HepG2 (cell line): ENCODE results near the gene ADAR. TPM values are rescaled to one million over a fixed set of nuclear protein-coding genes. Genes with fewer than 3 reads are reported as not detected.

Source experiments
- ATAC-seq: fragments of 200-7000 bp; cut with Tn5 transposase; 3 replicates; pipeline ENCODE4 v1.9.1; 2020; ENCODE audit warnings: mild to moderate bottlenecking, moderate library complexity
- BruUV-seq: library from RNA; stranded (reverse); fragments of 400-500 nt; replicated peaks from 2 replicates; lab custom pipeline; 2021; lab: Mats Ljungman, UMichigan
- CTCF ChIA-PET: fragments of 300-600 bp; formaldehyde crosslinking; extraction: SDS; loops from one replicate; lab custom pipeline; 2021; ENCODE audit warnings: low total read pairs, inconsistent platforms, low intra/inter-chr PET ratio; lab: Yijun Ruan, JAX
- POLR2A ChIA-PET: fragments of 350-600 bp; sonication (Branson Sonifier 250); formaldehyde crosslinking; loops from one replicate; lab custom pipeline; 2020; ENCODE audit warnings: antibody characterized with exemption, inconsistent platforms; lab: Yijun Ruan, JAX
- DNase-seq: peaks from one replicate; pipeline ENCODE4 v3.0.0-alpha.2; 2015; ENCODE audit warnings: low spot score
- FAIRE-seq: peaks from 3 replicates; lab custom pipeline; 2011; peaks lifted over from hg19 to GRCh38; lab: Jason Lieb, UNC
- H2AFZ ChIP-seq: one replicate; pipeline ENCODE4 v1.6.1; 2011; ENCODE audit warnings: low read length, inconsistent platforms
- H3K27ac ChIP-seq: fragments of 300-600 bp; 3 replicates; pipeline ENCODE4 v1.8.0; 2011; ENCODE audit warnings: mixed run types, mild to moderate bottlenecking, mixed read lengths, low read length, inconsistent platforms; ENCODE audit not compliant: insufficient read depth; ENCODE audit errors: extremely low read length
- H3K27me3 ChIP-seq, 2 experiments: fragments of 200-600 bp in 1 of 2; 2 replicates in 1 of 2; 3 replicates in 1 of 2; pipeline versions ENCODE4 v1.6.0 to v1.8.0; 2011; ENCODE audit warnings: low read length in 2 of 2, mild to moderate bottlenecking in 2 of 2, moderate library complexity in 2 of 2, inconsistent platforms in 1 of 2; ENCODE audit not compliant: insufficient read depth in 2 of 2, control insufficient read depth in 1 of 2
- H3K36me3 ChIP-seq, 2 experiments: fragments of 200-600 bp in 1 of 2; replicated peaks in 1 of 2; 2 replicates in 1 of 2; 3 replicates in 1 of 2; pipeline versions ENCODE4 v1.5.1 to v1.8.0; 2011; ENCODE audit warnings: low read length in 2 of 2, inconsistent platforms in 1 of 2; ENCODE audit not compliant: insufficient read depth in 2 of 2, control insufficient read depth in 1 of 2
- H3K4me1 ChIP-seq: 2 replicates; pipeline ENCODE4 v1.5.1; 2012; ENCODE audit warnings: low read length, inconsistent platforms; ENCODE audit not compliant: insufficient read depth
- H3K4me2 ChIP-seq: 2 replicates; pipeline ENCODE4 v1.6.0; 2011; ENCODE audit warnings: low read depth, low read length, inconsistent platforms
- H3K4me3 ChIP-seq, 3 experiments: fragments of 200-600 bp in 1 of 3; sonication (generic), shearing (Covaris generic) in 1 of 3; replicated peaks in 1 of 3; 2 replicates each; pipeline ENCODE4 v1.5.1; 2011 to 2016; ENCODE audit warnings: low read length in 3 of 3, inconsistent platforms in 2 of 3, low read depth in 2 of 3, mild to moderate bottlenecking in 2 of 3, control low read depth in 1 of 3, mixed read lengths in 1 of 3; ENCODE audit not compliant: insufficient read depth in 1 of 3
- H3K79me2 ChIP-seq: one replicate; pipeline ENCODE4 v1.6.1; 2011; ENCODE audit warnings: low read length, inconsistent platforms; ENCODE audit not compliant: insufficient read depth
- H3K9ac ChIP-seq: 2 replicates; pipeline ENCODE4 v1.6.0; 2011; ENCODE audit warnings: mild to moderate bottlenecking, low read depth, low read length, inconsistent platforms; ENCODE audit not compliant: insufficient read depth
- H3K9me3 ChIP-seq: 2 replicates; pipeline ENCODE4 v1.5.1; 2012; ENCODE audit warnings: mild to moderate bottlenecking, low read length
- H4K20me1 ChIP-seq: 2 replicates; pipeline ENCODE4 v1.6.0; 2011; ENCODE audit warnings: inconsistent platforms, mild to moderate bottlenecking, low read length, moderate library complexity; ENCODE audit not compliant: insufficient read depth
- CHD4 ChIP-seq: fragments of 200-600 bp; sonication (generic); IDR thresholded peaks from 2 replicates; pipeline ENCODE4 v1.7.0; 2017; ENCODE audit warnings: mild to moderate bottlenecking, low read length, borderline replicate concordance
- KDM4B ChIP-seq: sonication (generic); formaldehyde crosslinking; IDR thresholded peaks from 2 replicates; pipeline ENCODE4 v1.4.0; 2020; ENCODE audit warnings: missing genetic modification reagents
- KLF15 ChIP-seq: sonication (generic); formaldehyde crosslinking; IDR thresholded peaks from 2 replicates; pipeline ENCODE4 v1.8.1; 2023; ENCODE audit warnings: borderline replicate concordance, mild to moderate bottlenecking, inconsistent platforms, missing genetic modification reagents, mixed read lengths
- MAF1 ChIP-seq: sonication (generic); formaldehyde crosslinking; IDR thresholded peaks from 2 replicates; pipeline ENCODE4 v1.5.0; 2020; ENCODE audit warnings: missing genetic modification reagents, borderline replicate concordance
- NFE2L2 ChIP-seq: fragments of 150-350 bp; IDR thresholded peaks from 2 replicates; pipeline ENCODE4 v1.6.1; 2014; ENCODE audit warnings: low read length
- NFYB ChIP-seq: sonication (generic); formaldehyde crosslinking; IDR thresholded peaks from 2 replicates; pipeline ENCODE4 v1.4.0; 2020; ENCODE audit warnings: missing genetic modification reagents
- NR2F1 ChIP-seq, 2 experiments: fragments of 450-650 bp in 1 of 2; formaldehyde crosslinking in 1 of 2; IDR thresholded peaks; 2 replicates each; pipeline versions ENCODE4 v1.5.0 to v1.6.1; 2016 to 2020; ENCODE audit warnings: mild to moderate bottlenecking in 1 of 2, missing compliant biosample characterization in 1 of 2, missing genetic modification reagents in 1 of 2, moderate library complexity in 1 of 2
- NR2F6 ChIP-seq, 2 experiments: IDR thresholded peaks; 2 replicates each; pipeline ENCODE4 v1.6.1; 2016; ENCODE audit warnings: antibody characterized with exemption in 1 of 2, mild to moderate bottlenecking in 1 of 2
- ONECUT2 ChIP-seq: sonication (generic); formaldehyde crosslinking; IDR thresholded peaks from 2 replicates; pipeline ENCODE4 v1.4.0; 2020; ENCODE audit warnings: missing genetic modification reagents
- PHF8 ChIP-seq: sonication (generic); formaldehyde crosslinking; IDR thresholded peaks from 2 replicates; pipeline ENCODE4 v1.5.0; 2020; ENCODE audit warnings: missing genetic modification reagents
- POLR2A ChIP-seq, 2 experiments: IDR thresholded peaks; 2 replicates each; pipeline ENCODE4 v1.6.1; 2011; ENCODE audit warnings: low read depth in 2 of 2, low read length in 2 of 2, mild to moderate bottlenecking in 1 of 2, moderate library complexity in 1 of 2; ENCODE audit not compliant: insufficient read depth in 1 of 2
- RBM22 ChIP-seq: fragments of 200-400 bp; formaldehyde crosslinking; optimal IDR thresholded peaks from 2 replicates; pipeline ENCODE3; 2017; ENCODE audit warnings: mild to moderate bottlenecking, low read length, moderate library complexity
- RFX5 ChIP-seq: IDR thresholded peaks from 2 replicates; pipeline ENCODE4 v1.6.1; 2011; ENCODE audit warnings: low read depth, low read length, improper control_type of control experiment
- SALL1 ChIP-seq: sonication (generic); formaldehyde crosslinking; IDR thresholded peaks from 2 replicates; pipeline ENCODE4 v1.8.0; 2022; ENCODE audit warnings: mild to moderate bottlenecking, missing genetic modification reagents
- SRSF1 ChIP-seq: fragments of 200-400 bp; formaldehyde crosslinking; optimal IDR thresholded peaks from 2 replicates; pipeline ENCODE3; 2017; ENCODE audit warnings: mild to moderate bottlenecking, low read depth, low read length, moderate library complexity
- TGIF2 ChIP-seq: IDR thresholded peaks from 2 replicates; pipeline ENCODE4 v1.6.1; 2016; ENCODE audit warnings: control low read depth, missing compliant biosample characterization
- THAP11 ChIP-seq: IDR thresholded peaks from 2 replicates; pipeline ENCODE4 v1.6.1; 2016; ENCODE audit warnings: missing biosample characterization, missing genetic modification reagents
- YEATS2 ChIP-seq: sonication (generic); formaldehyde crosslinking; IDR thresholded peaks from 2 replicates; pipeline ENCODE4 v1.4.0; 2020; ENCODE audit warnings: missing genetic modification reagents, borderline replicate concordance
- ZFP37 ChIP-seq: sonication (generic); formaldehyde crosslinking; IDR thresholded peaks from 2 replicates; pipeline ENCODE4 v1.4.0; 2020; ENCODE audit warnings: missing genetic modification reagents, borderline replicate concordance
- ZNF33B ChIP-seq: sonication (generic); formaldehyde crosslinking; IDR thresholded peaks from 2 replicates; pipeline ENCODE4 v1.5.1; 2020; ENCODE audit warnings: mild to moderate bottlenecking, missing genetic modification reagents
- ZNF382 ChIP-seq: sonication (generic); formaldehyde crosslinking; IDR thresholded peaks from 2 replicates; pipeline ENCODE4 v1.5.0; 2020; ENCODE audit warnings: missing genetic modification reagents, mild to moderate bottlenecking, borderline replicate concordance
- ZNF563 ChIP-seq: sonication (generic); formaldehyde crosslinking; IDR thresholded peaks from 2 replicates; pipeline ENCODE4 v1.8.0; 2022; ENCODE audit warnings: mild to moderate bottlenecking, moderate library complexity, missing genetic modification reagents
- ZSCAN22 ChIP-seq: sonication (generic); formaldehyde crosslinking; IDR thresholded peaks from 2 replicates; pipeline ENCODE4 v1.4.0; 2020; ENCODE audit warnings: mild to moderate bottlenecking, missing genetic modification reagents
- WGBS: methylation state at CpG from one replicate; pipeline ENCODE4 v1.1.6; 2017; ENCODE audit warnings: low lambda C conversion rate; 5-methylcytosine and 5-hydroxymethylcytosine counted together
- in situ Hi-C: cut with HindIII; loops from 2 replicates; pipeline ENCODE4 v1.10.0; 2017; ENCODE audit warnings: low pct_unique_long_range_greater_than_20kb; ENCODE audit not compliant: extremely low pct_ligation_motif_present
- intact Hi-C: fragments of 100-400 bp; cut with micrococcal nuclease; formaldehyde crosslinking; loops from one replicate; pipeline ENCODE4 v1.10.0; 2022; ENCODE audit not compliant: unreplicated experiment
- polyA plus RNA-seq, 8 experiments: library from polyadenylated mRNA; depleted of rRNA in 3 of 8; stranded (reverse) in 7 of 8; unstranded in 1 of 8; fragments of >200 nt; fragmentation: Illumina TruSeq in 4 of 8; extraction: Trizol in 4 of 8; gene quantifications; 2 replicates each; pipeline versions ENCODE4 v1.2.1 to v1.2.3, GENCODE V29; 2011 to 2016; ENCODE audit warnings: low read depth in 4 of 8, missing spikeins in 1 of 8, mixed read lengths in 1 of 8; ENCODE audit not compliant: insufficient read depth in 1 of 8
- total RNA-seq, 5 experiments: library from RNA; depleted of rRNA; stranded (reverse); fragments of >200 nt; fragmentation: Illumina TruSeq; extraction: Trizol; gene quantifications; 2 replicates each; pipeline ENCODE4 v1.2.3, GENCODE V29; 2016; ENCODE audit warnings: low read depth in 1 of 5
- TF ChIP-seq, protein P1 (sequence below): sonication (generic); formaldehyde crosslinking; IDR thresholded peaks from 2 replicates; pipeline ENCODE4 v1.8.0; 2022; ENCODE audit warnings: missing genetic modification reagents, low read depth, mild to moderate bottlenecking, borderline replicate concordance
- TF ChIP-seq, protein P2 (sequence below): sonication (generic); formaldehyde crosslinking; IDR thresholded peaks from 2 replicates; pipeline ENCODE4 v1.4.0; 2020; ENCODE audit warnings: missing genetic modification reagents

The ADAR gene
- total and polyA plus RNA-seq, 2 of the 13 experiments (the other 11 are each of a cell fraction or from before 2014, with no cell fraction given) = 70.8 to 86.2 TPM

DNA sequence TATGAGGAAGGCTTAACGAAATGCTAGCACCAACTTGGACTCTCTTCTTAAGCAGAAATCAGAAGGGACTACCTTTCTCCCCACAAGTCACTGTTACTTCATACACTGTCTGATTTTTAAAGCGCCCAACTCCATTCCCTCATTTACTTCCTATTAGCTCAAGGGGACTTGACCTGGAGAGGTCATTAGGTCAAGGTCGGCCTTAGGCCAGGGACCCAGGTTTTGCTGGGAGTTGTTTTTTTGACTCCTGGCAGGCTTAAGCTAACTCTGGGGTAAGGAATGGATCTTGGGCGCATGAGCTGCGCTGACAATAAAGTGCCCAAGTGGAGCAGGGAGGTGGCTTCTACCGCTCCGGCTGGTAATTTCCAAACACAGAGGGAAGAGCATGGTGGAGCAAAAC is 16.8 kb downstream of the ADAR start:
- DNase-seq (no peak), FAIRE-seq (no peak), ATAC-seq (no peak)
- peaks cover 7% of the 10 kb centered on the region; the same call in 1 of the 2 replicates for H4K20me1 ChIP-seq
- H3K9me3 ChIP-seq = no peaks in the 10 kb centered on the region
- in situ Hi-C loops = no loop called here
- intact Hi-C loops = no loop called here
- no peak overlapping the region for H3K4me2 ChIP-seq
- no peaks in the 10 kb centered on the region for H3K27me3 ChIP-seq
- ChIA-PET CTCF (no interaction called here), POLR2A (interaction anchor here (0.8 kb wide), 1 partner anchor 23 kb away, joined by 3 read pairs; no protein-coding TSS in a partner anchor)
- WGBS = 94% methylated on average over 7 of the region's 7 CpGs
- BruUV-seq = no TSS peak
- no peak overlapping the region for H3K9ac ChIP-seq
- 0 out of 2 replicates have a peak, but pooled peaks cover 7% of the 10 kb centered on the region for H3K4me1 ChIP-seq
- H3K36me3 ChIP-seq = peaks cover 36 to 96% of the 10 kb centered on the region in 2 experiments
- no peaks in the 10 kb centered on the region for H3K79me2 ChIP-seq
- no peak overlapping the region for H2AFZ ChIP-seq
- H3K27ac ChIP-seq = no peak overlapping the region
- TF ChIP-seq ONECUT2 (CRISPR knock-in tag) = no peak
- TF ChIP-seq THAP11 (CRISPR knock-in tag) = no peak
- no peak for TF ChIP-seq CHD4
- no peak for TF ChIP-seq MAF1 (CRISPR knock-in tag)
- no peak for TF ChIP-seq ZNF563
- TF ChIP-seq ZFP37 (CRISPR knock-in tag) = no peak
- TF ChIP-seq, protein P1, sequence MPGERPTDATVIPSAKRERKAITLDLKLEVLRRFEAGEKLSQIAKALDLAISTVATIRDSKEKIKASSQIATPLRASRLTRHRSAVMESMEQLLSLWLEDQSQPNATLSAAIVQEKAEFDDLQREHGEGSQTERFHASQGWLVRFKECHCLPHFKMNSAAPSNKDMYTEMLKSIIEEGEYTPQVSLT (CRISPR knock-in tag) = no peak
- TF ChIP-seq RFX5 = no peak
- TF ChIP-seq TGIF2 (CRISPR knock-in tag) = no peak
- no peak for TF ChIP-seq NFE2L2
- TF ChIP-seq ZNF33B (CRISPR knock-in tag) = no peak
- TF ChIP-seq, protein P2, sequence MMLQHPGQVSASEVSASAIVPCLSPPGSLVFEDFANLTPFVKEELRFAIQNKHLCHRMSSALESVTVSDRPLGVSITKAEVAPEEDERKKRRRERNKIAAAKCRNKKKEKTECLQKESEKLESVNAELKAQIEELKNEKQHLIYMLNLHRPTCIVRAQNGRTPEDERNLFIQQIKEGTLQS = no peak
- no peak for TF ChIP-seq YEATS2 (CRISPR knock-in tag)
- TF ChIP-seq PHF8 (CRISPR knock-in tag) = no peak
- TF ChIP-seq RBM22 = peak; percentile 34
- TF ChIP-seq NFYB (CRISPR knock-in tag) = no peak
- peak; percentile 74 for TF ChIP-seq NR2F6 (IDR thresholded peaks at IDR 0.05)
- TF ChIP-seq NR2F6 (CRISPR knock-in tag; IDR thresholded peaks at IDR 0.05) = 0 out of 2 replicates have a peak, but pooled peaks have one; percentile 26
- TF ChIP-seq KDM4B (CRISPR knock-in tag) = no peak
- no peak for TF ChIP-seq SALL1 (CRISPR knock-in tag)
- TF ChIP-seq NR2F1 (CRISPR knock-in tag; IDR thresholded peaks at IDR 0.05) = peak in 1 of 2 experiments; percentile 52; a peak in 1 of 4 replicates
- no peak for TF ChIP-seq ZNF382 (CRISPR knock-in tag)
- TF ChIP-seq SRSF1 = no peak
- TF ChIP-seq KLF15 (CRISPR knock-in tag) = no peak
- TF ChIP-seq POLR2A (IDR thresholded peaks at IDR 0.05; ENCODE audit: insufficient read depth in 1 of 2, low read depth in 2 of 2, low read length in 2 of 2) = no peak
- TF ChIP-seq ZSCAN22 (CRISPR knock-in tag) = no peak
- H3K4me3 ChIP-seq = no peak overlapping the region
